IPS-11a (cell line): Measurements from ENCODE around the gene GNAL.
"Not testable (repeated sequence)": the region's sequence is repeated elsewhere in the genome, so short reads cannot be mapped to it uniquely, and the experiment has no call there.

Experiments
- H3K4me3 ChIP-seq: one replicate; pipeline ENCODE4 v1.5.1; 2013; ENCODE audit warnings: low read depth, low read length, control low read depth

The GNAL gene

DNA sequence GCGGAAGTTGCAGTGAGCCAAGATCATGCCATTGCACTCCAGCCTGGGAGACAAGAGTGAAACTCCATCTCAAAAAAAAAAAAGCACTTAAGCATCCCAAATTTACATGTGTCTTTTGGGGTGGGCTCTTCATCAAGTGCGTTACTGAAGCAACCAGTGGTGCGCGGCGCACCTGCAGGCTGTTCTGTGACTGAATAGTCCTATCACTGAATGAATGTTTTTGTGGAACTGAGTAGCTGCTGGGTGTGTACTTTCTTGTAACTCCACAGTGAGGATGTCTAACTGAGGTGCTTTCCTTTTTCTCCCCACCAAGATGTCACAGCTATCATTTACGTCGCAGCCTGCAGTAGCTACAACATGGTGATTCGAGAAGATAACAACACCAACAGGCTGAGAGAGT is 179.2 kb downstream of the GNAL start:
- H3K4me3 ChIP-seq = no peak overlapping the region

DNA sequence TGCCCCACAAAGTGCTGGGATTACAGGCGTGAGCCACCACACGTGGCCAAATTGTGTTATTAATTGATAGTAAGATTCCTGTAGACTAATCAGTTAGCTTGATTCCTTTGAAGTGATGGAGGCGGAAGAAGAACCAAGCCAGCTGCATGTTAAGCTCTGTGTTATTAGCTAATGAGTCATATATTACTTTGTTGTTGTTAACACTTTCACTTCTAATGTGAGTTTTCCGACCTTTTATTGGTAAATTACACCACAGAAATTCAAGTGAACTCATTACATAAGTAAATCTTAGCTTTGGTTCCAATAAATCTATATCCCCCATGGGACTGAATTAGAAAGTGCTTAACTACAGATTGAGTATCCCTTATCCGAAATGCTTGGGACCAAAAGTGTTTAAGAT is 182.4 kb downstream of the GNAL start:
- no peak overlapping the region for H3K4me3 ChIP-seq

DNA sequence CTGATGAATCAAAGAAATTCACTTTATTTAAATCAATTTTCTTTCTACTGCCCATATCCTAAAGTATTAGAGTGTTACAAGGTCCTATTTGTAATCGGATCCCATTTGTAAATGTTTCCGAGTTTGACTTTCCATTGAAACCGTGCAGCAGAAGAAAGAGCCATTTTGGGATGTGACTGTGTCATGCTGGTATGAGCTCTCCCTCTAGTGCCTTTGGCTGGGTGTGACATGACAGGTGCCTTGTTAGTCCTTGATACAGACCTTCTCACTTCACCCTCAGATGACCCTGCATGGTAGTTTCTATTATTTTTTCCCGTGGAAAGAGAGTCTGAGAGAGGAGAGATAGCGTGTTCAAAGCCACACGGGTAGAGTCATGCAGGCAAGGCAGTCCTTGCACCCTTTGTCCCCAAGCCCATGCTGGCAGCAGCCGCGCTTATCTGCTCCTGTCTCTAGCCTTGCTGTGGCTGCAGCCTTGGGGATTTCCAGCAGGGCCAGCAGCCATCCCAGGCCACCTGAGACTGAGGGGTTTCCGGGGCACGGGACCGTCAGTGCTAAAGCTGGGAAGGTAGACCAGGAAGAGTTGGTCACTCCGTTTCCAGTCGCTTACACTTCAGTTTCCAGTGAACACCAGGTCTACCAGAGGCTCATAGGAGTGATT is 183.5 kb downstream of the GNAL start:
- H3K4me3 ChIP-seq = no peak overlapping the region

GRCh38 chr18:11873670-11874340 is 184.7 kb downstream of the GNAL start:
- H3K4me3 ChIP-seq = no peak overlapping the region

GRCh38 chr18:11874676-11875075 is 185.6 kb downstream of the GNAL start:
- H3K4me3 ChIP-seq = no peak overlapping the region

GRCh38 chr18:11877497-11878135 is 188.6 kb downstream of the GNAL start:
- H3K4me3 ChIP-seq = no peak overlapping the region

GRCh38 chr18:11880586-11881304 is 191.7 kb downstream of the GNAL start:
- no peak overlapping the region for H3K4me3 ChIP-seq

DNA sequence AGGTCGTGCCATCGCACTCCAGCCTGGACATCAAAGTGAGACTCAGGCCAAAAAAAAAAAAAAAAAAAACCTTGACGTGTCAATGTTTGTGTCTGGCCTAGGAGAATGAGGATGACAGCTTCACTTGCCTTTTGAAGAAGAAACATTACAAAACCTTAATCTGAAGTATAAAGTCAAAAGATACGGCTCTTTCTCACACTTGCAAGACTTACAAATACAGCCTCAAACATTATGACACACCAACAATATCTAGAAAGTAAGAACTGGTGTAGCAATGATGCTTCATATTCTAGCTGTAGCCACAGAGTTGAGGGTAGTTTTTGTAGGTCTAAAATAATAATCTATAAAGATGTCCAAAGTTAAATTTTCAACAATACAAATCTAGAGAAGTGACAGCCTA is 193.6 kb downstream of the GNAL start:
- no peak overlapping the region for H3K4me3 ChIP-seq

DNA sequence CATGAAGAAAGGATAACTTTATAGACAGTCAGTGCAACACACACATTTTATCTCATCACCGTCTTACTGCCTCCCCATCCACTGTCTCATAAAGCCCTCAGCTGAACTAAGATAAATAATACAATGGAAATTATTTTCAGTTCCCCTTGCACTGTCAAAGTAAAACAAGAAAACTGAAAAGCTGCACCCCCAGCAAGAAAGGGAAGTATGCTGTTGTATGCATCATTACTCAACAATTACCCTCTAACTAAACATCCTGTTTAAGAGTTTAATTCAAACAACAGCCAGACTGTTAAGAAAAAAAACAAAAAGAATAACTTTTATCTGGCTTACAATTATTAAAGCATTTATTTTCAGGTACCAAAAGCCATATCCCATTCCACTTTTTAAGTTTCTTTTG is 194.1 kb downstream of the GNAL start:
- no peak overlapping the region for H3K4me3 ChIP-seq

DNA sequence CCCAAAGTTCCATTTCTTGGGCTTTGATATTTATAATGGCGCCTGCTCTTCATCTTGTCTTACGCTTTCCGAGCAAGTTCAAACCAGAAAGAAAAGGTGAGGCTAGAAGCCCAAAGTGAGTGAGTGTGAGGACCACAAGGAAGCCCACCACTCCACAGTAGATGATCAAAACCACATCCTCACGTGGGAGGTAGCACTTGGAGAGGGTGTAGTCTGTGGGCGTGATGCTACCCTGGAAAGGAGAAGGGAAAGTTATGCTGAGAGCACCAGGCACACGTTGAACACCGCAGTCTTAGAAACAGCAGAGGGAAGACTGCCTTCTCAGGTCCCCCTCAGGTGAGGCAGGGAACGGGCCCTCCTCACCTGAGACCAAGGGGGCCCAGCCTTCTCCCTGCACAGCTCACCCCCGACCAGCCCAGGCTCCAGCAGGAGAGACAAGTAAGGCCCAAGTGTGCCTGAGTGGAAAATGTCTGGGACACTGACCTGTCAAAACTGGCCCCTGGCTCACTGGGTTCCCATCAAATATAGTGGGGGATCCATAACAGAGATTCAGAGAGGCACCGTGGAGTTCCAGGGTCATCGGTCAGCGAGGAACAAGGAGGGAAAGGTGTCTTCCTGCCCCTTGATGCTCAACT is 195.4 kb downstream of the GNAL start:
- no peak overlapping the region for H3K4me3 ChIP-seq

DNA sequence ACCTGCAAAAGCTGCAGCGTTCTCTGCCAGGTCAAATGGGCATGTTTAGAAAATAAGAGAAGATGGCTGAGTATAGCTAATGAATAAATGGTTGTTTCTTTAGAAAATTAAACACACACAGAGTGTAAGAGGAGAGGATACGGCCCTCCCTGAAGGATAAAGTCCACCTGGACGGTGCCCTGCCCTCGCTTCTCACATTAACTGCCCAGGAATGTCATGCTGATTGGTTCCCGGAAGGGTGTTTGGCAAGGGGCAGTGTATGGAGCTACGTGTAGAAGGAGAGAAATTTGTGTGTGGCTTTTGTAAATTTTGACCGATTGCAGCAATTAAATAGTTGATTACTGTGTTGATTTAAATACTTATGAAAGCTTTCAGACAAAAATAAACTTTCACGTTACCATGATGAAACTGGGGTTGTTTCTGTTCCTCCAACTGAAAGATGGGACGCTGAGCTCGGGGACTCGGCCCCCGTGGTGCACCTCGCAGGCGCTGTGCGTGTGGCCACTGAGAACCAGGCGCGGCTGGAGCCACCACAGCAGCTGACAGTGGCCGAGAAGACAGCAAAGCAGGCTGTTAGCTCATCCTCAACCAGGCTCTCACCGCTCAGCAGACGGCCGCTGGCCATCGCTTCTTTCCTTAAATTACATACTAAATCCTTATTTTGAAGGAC is 196.3 kb downstream of the GNAL start:
- H3K4me3 ChIP-seq = no peak overlapping the region

GRCh38 chr18:11886577-11887110 is 197.6 kb downstream of the GNAL start:
- H3K4me3 ChIP-seq = no peak overlapping the region

GRCh38 chr18:11887328-11888128 is 198.5 kb downstream of the GNAL start:
- H3K4me3 ChIP-seq = no peak overlapping the region

- no peak overlapping the region for H3K4me3 ChIP-seq
These were observed 199.7 kb downstream of the GNAL start for GRCh38 chr18:11888726-11889125.

GRCh38 chr18:11889284-11889683 is 200.2 kb downstream of the GNAL start:
- no peak overlapping the region for H3K4me3 ChIP-seq

- H3K4me3 ChIP-seq = no peak overlapping the region
These were observed 202.7 kb downstream of the GNAL start for GRCh38 chr18:11891737-11892136.

GRCh38 chr18:11892438-11892837 is 203.4 kb downstream of the GNAL start:
- not testable (repeated sequence) for H3K4me3 ChIP-seq

- no peak overlapping the region for H3K4me3 ChIP-seq
These were observed 208.7 kb downstream of the GNAL start for GRCh38 chr18:11897781-11898180.

GRCh38 chr18:11899063-11899462 is 210.0 kb downstream of the GNAL start:
- no peak overlapping the region for H3K4me3 ChIP-seq
